K562 (cell line): ENCODE data around the gene LRRC26. TPM values are rescaled to one million over a fixed set of nuclear protein-coding genes. Genes with fewer than 3 reads are reported as not detected.

Experiments
- ARNT ChIP-seq, 2 experiments: fragments of 450-650 bp; IDR thresholded peaks; 2 replicates each; pipeline ENCODE4 v1.6.1; 2016; ENCODE audit warnings: mild to moderate bottlenecking in 1 of 2
- ATF4 ChIP-seq: fragments of 450-650 bp; formaldehyde crosslinking; IDR thresholded peaks from 2 replicates; pipeline ENCODE4 v1.4.0; 2022; ENCODE audit warnings: mild to moderate bottlenecking, moderate library complexity
- ETV5 ChIP-seq: sonication (generic); formaldehyde crosslinking; IDR thresholded peaks from 2 replicates; pipeline ENCODE4 v1.4.0; 2020; ENCODE audit warnings: low read depth, mild to moderate bottlenecking, missing genetic modification reagents
- FUS ChIP-seq: fragments of 200-400 bp; formaldehyde crosslinking; optimal IDR thresholded peaks from 2 replicates; pipeline ENCODE3; 2017; ENCODE audit warnings: low read depth, low read length
- HCFC1 ChIP-seq: IDR thresholded peaks from 2 replicates; pipeline ENCODE4 v1.6.1; 2012; ENCODE audit warnings: low read depth, low read length, improper control_type of control experiment
- HMGN3 ChIP-seq: IDR thresholded peaks from 2 replicates; pipeline ENCODE4 v1.6.1; 2011; ENCODE audit warnings: borderline replicate concordance, low read depth, mild to moderate bottlenecking, mixed read lengths, low read length; ENCODE audit not compliant: insufficient read length; ENCODE audit errors: extremely low read depth
- KAT7 ChIP-seq: sonication (generic); formaldehyde crosslinking; IDR thresholded peaks from 2 replicates; pipeline ENCODE4 v1.8.0; 2022; ENCODE audit warnings: missing genetic modification reagents, mild to moderate bottlenecking, borderline replicate concordance
- POLR2H ChIP-seq: IDR thresholded peaks from 2 replicates; pipeline ENCODE4 v1.6.1; 2016; ENCODE audit warnings: missing genetic modification characterization, low read depth, mild to moderate bottlenecking, control low read depth, missing compliant biosample characterization, moderate library complexity
- SMAD2 ChIP-seq: fragments of 150-350 bp; IDR thresholded peaks from 2 replicates; pipeline ENCODE4 v1.6.1; 2014; ENCODE audit warnings: low read depth, mild to moderate bottlenecking, low read length
- STAT5B ChIP-seq: fragments of 250-450 bp; sonication (Bioruptor Pico); IDR thresholded peaks from 2 replicates; pipeline ENCODE4 v1.8.0; 2021; ENCODE audit warnings: mild to moderate bottlenecking, inconsistent platforms
- SUPT5H ChIP-seq: fragments of 450-650 bp; IDR thresholded peaks from 2 replicates; pipeline ENCODE4 v1.6.1; 2016
- U2AF2 ChIP-seq: fragments of 200-400 bp; formaldehyde crosslinking; optimal IDR thresholded peaks from 2 replicates; pipeline ENCODE3; 2017; ENCODE audit warnings: low read depth, mild to moderate bottlenecking, low read length
- ZBTB40 ChIP-seq, 2 experiments: fragments of 450-650 bp in 1 of 2; sonication (generic) in 1 of 2; formaldehyde crosslinking in 1 of 2; IDR thresholded peaks; 2 replicates each; pipeline versions ENCODE4 v1.7.1 to v1.9.0; 2016 to 2022; ENCODE audit warnings: inconsistent platforms in 1 of 2, mild to moderate bottlenecking in 1 of 2, missing genetic modification reagents in 1 of 2
- ZNF277 ChIP-seq: fragments of 250-450 bp; sonication (Bioruptor Pico); IDR thresholded peaks from 2 replicates; pipeline ENCODE4 v1.8.0; 2022; ENCODE audit warnings: inconsistent platforms, mild to moderate bottlenecking, moderate library complexity, borderline replicate concordance
- ZNF511 ChIP-seq: sonication (generic); formaldehyde crosslinking; IDR thresholded peaks from 2 replicates; pipeline ENCODE4 v1.8.0; 2022; ENCODE audit warnings: mild to moderate bottlenecking, missing genetic modification reagents
- polyA plus RNA-seq, 8 experiments: library from polyadenylated mRNA; depleted of rRNA in 4 of 8; stranded (reverse) in 5 of 8; unstranded in 3 of 8; fragments of >200 nt; fragmentation: Nextera tagmentation in 2 of 8; fragmentation: Illumina TruSeq in 1 of 8; extraction: Ambion mirVana in 2 of 8; extraction: Trizol in 1 of 8; gene quantifications; 2 replicates each; pipeline versions ENCODE4 v1.2.1 to v1.2.3, GENCODE V29; 2011 to 2014; ENCODE audit warnings: inconsistent platforms in 1 of 8, missing spikeins in 1 of 8
- total RNA-seq, 7 experiments: library from RNA; depleted of rRNA in 6 of 7; stranded (reverse); fragments of >200 nt in 6 of 7; fragmentation: Illumina TruSeq in 2 of 7; extraction: Trizol in 2 of 7; gene quantifications; 2 replicates each; pipeline versions ENCODE4 v1.2.1 to v1.2.3, GENCODE V29; 2011 to 2021; ENCODE audit warnings: low replicate concordance in 1 of 7

Gene LRRC26
- total and polyA plus RNA-seq, 9 of the 15 experiments (the other 6 are each of a cell fraction or from before 2014, with no cell fraction given) = not detected

GRCh38 chr9:137200311-137201204 is 30.7 kb upstream of the LRRC26 start, which contains the start of gene TPRN (continued):
- TF ChIP-seq ZBTB40 (IDR thresholded peaks at IDR 0.05) (peak; percentile 74), ZBTB40 (CRISPR knock-in tag; IDR thresholded peaks at IDR 0.05) (no peak), ARNT (IDR thresholded peaks at IDR 0.05) (no peak), HMGN3 (peak; percentile 94), U2AF2 (no peak), FUS (no peak), ZNF511 (CRISPR knock-in tag) (no peak), KAT7 (CRISPR knock-in tag) (peak; percentile 79; the same call in 1 of the 2 replicates), ETV5 (no peak), SMAD2 (no peak), ZNF277 (no peak), SUPT5H (peak; percentile 88), ATF4 (CRISPR knock-in tag) (0 out of 2 replicates have a peak, but pooled peaks have one; percentile 19), POLR2H (tag) (peak; percentile 92), STAT5B (CRISPR knock-in tag) (no peak), HCFC1 (peak; percentile 3; the same call in 1 of the 2 replicates)
